Body of pancreas (tissue), 4 donors: ENCODE results near the gene ACKR4.

ENCODE experiments used
- POLR2A ChIP-seq, 3 donors: fragments of 450-650 bp; IDR thresholded peaks; one replicate each; pipeline ENCODE4 v1.6.1; 2016; ENCODE audit warnings: antibody characterized with exemption in 3 of 3, mild to moderate bottlenecking in 2 of 3
- TF ChIP-seq, protein P1 (sequence below), 7 experiments: fragments of 450-650 bp in 4 of 7; fragments of 200-600 bp in 3 of 7; sonication (generic) in 3 of 7; IDR thresholded peaks; one replicate each; pipeline ENCODE4 v1.5.1; 2016 to 2019; ENCODE audit warnings: antibody characterized with exemption in 7 of 7

GRCh38 chr3:132593947-132594323 lies 3.1 kb upstream of the ACKR4 start:
- TF ChIP-seq, protein P1, sequence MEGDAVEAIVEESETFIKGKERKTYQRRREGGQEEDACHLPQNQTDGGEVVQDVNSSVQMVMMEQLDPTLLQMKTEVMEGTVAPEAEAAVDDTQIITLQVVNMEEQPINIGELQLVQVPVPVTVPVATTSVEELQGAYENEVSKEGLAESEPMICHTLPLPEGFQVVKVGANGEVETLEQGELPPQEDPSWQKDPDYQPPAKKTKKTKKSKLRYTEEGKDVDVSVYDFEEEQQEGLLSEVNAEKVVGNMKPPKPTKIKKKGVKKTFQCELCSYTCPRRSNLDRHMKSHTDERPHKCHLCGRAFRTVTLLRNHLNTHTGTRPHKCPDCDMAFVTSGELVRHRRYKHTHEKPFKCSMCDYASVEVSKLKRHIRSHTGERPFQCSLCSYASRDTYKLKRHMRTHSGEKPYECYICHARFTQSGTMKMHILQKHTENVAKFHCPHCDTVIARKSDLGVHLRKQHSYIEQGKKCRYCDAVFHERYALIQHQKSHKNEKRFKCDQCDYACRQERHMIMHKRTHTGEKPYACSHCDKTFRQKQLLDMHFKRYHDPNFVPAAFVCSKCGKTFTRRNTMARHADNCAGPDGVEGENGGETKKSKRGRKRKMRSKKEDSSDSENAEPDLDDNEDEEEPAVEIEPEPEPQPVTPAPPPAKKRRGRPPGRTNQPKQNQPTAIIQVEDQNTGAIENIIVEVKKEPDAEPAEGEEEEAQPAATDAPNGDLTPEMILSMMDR (IDR thresholded peaks at IDR 0.05), result no peak
- TF ChIP-seq POLR2A (IDR thresholded peaks at IDR 0.05), result no peak
